Activated naive CD8-positive, alpha-beta T cell treated with anti-CD3 and anti-CD28 coated beads, Interleukin-2, amount 50 U/mL, for 24 hours (primary cell): ENCODE results near the gene GRAMD1B.

Source experiments
- ATAC-seq: fragments of 150-1000 bp; cut with Tn5 transposase; one replicate; pipeline ENCODE4 v1.10.0; 2021
- DNase-seq: peaks from one replicate; pipeline ENCODE4 v3.0.0; 2021
- H3K27ac Mint-ChIP-seq: one replicate; pipeline ENCODE4 v1.8.0; 2021; ENCODE audit warnings: mild to moderate bottlenecking, mixed read lengths
- H3K27me3 Mint-ChIP-seq: one replicate; pipeline ENCODE4 v1.8.0; 2021; ENCODE audit warnings: mixed read lengths
- H3K36me3 Mint-ChIP-seq: one replicate; pipeline ENCODE4 v1.8.0; 2021; ENCODE audit warnings: low read depth, mixed read lengths
- H3K4me1 Mint-ChIP-seq: one replicate; pipeline ENCODE4 v1.8.0; 2021; ENCODE audit warnings: mixed read lengths
- H3K4me3 Mint-ChIP-seq: one replicate; pipeline ENCODE4 v1.8.0; 2021; ENCODE audit warnings: mild to moderate bottlenecking, moderate library complexity, mixed read lengths
- H3K9me3 Mint-ChIP-seq: one replicate; pipeline ENCODE4 v1.8.0; 2021; ENCODE audit warnings: mixed read lengths

GRAMD1B gene

DNA sequence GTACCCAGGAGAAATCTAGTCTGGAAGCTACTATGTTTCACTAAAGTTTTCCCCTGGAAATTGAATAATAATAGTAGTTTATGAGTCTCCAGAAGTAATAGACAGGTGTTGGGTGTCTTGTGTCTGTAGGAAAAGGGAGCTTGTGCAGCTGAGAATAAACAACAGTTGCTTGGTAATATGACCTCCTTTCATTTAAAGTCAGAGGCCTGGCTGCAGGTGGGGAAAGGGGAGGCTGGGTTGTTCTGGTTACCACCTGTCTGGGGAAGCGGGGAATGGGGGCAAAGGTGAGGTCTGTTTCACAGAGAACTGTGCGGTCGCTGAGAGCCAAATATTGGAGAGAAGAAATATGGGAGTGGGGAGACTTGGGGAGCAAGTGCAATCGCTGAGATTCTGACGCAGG lies 3.3 kb upstream of the GRAMD1B start:
- no peak for DNase-seq
- peaks cover 25% of the 10 kb centered on the region for H3K27me3 Mint-ChIP-seq

DNA sequence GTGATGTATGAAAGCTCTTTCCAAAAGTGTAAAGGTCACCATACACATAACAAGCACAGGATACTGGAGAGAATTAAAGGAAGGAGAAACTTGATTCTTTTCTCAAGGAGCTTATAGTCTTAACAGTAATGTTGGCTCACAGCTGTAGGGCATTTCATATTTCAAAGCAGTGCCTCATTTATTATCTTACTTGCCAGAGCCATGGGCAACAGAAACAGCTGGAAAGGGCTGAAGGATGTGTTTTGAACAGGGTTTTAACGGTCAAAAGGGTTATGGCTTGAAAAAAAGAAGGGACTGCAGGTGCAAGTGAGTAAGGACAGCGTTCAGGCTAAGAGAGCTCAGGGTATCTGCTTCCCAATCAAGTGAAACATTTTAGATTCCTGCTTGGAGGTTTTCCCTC lies 2.7 kb upstream of the GRAMD1B start:
- no peak overlapping the region for H3K27ac Mint-ChIP-seq
- H3K4me3 Mint-ChIP-seq, result no peak overlapping the region
- no peak for DNase-seq
- ATAC-seq, result no peak
- H3K9me3 Mint-ChIP-seq, result no peaks in the 10 kb centered on the region
- peaks cover 25% of the 10 kb centered on the region for H3K27me3 Mint-ChIP-seq
- H3K4me1 Mint-ChIP-seq, result peaks cover 17% of the 10 kb centered on the region
- H3K36me3 Mint-ChIP-seq, result peaks cover under 1% of the 10 kb centered on the region

More for the DNA sequence above, 3.3 kb upstream of the GRAMD1B start:
- no peak for ATAC-seq
- H3K27ac Mint-ChIP-seq, result no peak overlapping the region
- no peaks in the 10 kb centered on the region for H3K36me3 Mint-ChIP-seq
- H3K9me3 Mint-ChIP-seq, result no peaks in the 10 kb centered on the region
- H3K4me1 Mint-ChIP-seq, result peaks cover 13% of the 10 kb centered on the region
- no peak overlapping the region for H3K4me3 Mint-ChIP-seq

DNA sequence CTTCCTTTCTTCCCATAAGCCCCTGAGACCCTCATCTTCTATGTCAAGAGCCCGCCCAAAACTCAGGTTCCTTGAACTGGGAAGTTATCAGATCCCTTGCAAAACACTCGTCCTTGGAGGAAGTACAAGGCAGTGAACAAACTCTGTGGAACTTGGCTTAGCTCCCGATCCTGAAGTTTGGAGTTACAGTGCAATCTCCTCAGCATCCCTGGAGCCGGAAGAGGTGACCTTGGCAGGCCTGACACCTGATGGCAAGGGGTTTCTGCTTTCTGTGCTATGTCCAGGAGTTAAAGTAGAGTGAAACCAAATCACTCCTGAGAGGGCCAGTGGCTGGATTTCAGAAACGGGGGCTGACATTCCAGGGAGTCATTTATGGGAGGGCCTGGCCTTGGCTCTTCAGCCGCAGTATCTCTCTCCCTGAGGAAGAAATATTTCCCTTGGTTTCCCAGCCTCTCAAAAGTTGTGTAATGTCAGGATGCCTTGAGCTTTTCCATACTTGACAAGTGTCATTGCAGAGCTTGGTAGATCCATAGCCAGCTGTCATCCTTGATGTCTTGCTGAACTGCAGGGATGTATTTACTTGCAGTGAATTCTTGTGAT lies 1.9 kb upstream of the GRAMD1B start:
- H3K27me3 Mint-ChIP-seq, result peaks cover 19% of the 10 kb centered on the region
- ATAC-seq (no peak), DNase-seq (no peak)
- H3K9me3 Mint-ChIP-seq, result no peaks in the 10 kb centered on the region
- peaks cover 5% of the 10 kb centered on the region for H3K36me3 Mint-ChIP-seq
- no peak overlapping the region for H3K27ac Mint-ChIP-seq
- peaks cover 23% of the 10 kb centered on the region for H3K4me1 Mint-ChIP-seq
- no peak overlapping the region for H3K4me3 Mint-ChIP-seq

DNA sequence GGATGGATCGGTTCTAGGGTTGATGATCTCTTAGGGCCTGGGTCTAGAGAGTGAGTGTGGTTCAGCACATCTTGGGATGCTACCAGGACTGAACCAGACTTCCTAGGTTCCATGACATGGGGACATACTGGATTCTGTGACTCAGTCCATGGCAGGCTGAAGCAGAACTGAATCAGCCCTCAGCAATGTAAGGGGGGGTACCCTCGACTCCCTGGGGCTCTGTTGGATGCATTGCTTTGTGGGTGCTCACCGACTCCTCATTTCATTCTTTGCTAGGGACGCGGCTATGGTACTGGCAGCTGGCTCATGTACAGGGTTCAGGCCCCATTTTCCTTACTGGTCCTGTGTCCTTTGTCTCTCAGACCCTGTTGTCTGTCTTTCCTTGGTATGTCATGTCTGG lies 733 bp upstream of the GRAMD1B start:
- Mint-ChIP-seq H3K9me3 (no peaks in the 10 kb centered on the region), H3K27me3 (peaks cover 13% of the 10 kb centered on the region), H3K27ac (no peak overlapping the region), H3K4me3 (peak overlapping the region; percentile 82), H3K4me1 (peaks cover 25% of the 10 kb centered on the region), H3K36me3 (peaks cover 5% of the 10 kb centered on the region)
- DNase-seq (no peak), ATAC-seq (no peak)

DNA sequence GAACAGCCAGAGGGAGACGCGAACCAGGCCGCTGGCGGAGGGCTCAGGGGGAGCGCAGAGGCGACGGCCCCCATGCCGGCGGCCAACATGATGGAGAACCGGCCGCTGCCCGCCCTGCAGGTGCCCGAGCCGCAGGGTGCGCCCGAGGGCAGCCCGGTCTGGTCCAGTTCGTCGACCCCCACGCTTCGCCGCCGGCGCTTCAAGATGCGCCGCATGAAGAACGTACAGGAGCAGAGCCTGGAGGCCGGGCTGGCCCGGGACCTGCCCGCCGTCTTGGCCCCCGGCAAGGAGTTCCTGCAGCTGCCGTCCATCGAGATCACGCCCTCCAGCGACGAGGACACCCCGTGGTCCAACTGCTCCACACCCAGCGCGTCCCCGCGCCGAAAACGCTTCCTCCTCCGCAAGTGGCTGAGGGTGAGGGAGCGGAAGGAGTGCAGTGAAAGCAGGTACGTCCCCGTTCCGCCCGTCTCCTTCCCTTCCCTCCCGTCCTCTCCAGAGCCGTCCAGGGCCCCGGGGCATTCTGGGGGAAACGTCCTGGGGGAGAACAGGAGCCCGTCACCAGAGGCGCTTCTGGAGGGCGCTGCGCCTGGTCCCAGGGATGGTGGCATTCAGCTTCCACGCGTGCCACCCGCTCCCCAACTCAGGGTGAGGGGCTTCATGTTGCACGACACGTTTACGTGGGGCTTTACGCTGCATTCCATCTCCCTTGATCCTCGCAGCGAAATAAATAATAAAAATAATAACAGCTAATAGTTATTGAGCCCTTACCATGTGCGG lies 840 bp downstream of the GRAMD1B start:
- H3K9me3 Mint-ChIP-seq, result no peaks in the 10 kb centered on the region
- H3K4me3 Mint-ChIP-seq, result peak overlapping the region; percentile 82
- DNase-seq (peak; percentile 71), ATAC-seq (peak; percentile 62)
- H3K27me3 Mint-ChIP-seq, result peaks cover 7% of the 10 kb centered on the region
- H3K4me1 Mint-ChIP-seq, result peaks cover 31% of the 10 kb centered on the region
- peaks cover 7% of the 10 kb centered on the region for H3K36me3 Mint-ChIP-seq
- H3K27ac Mint-ChIP-seq, result peak overlapping the region; percentile 78

GRCh38 chr11:123431619-123432018 lies 1.6 kb downstream of the GRAMD1B start:
- DNase-seq (no peak), ATAC-seq (peak; percentile 26)
- Mint-ChIP-seq H3K4me3 (peak overlapping the region; percentile 82), H3K9me3 (no peaks in the 10 kb centered on the region), H3K4me1 (peaks cover 36% of the 10 kb centered on the region), H3K36me3 (peaks cover 12% of the 10 kb centered on the region), H3K27me3 (peaks cover 7% of the 10 kb centered on the region), H3K27ac (peak overlapping the region; percentile 76)

DNA sequence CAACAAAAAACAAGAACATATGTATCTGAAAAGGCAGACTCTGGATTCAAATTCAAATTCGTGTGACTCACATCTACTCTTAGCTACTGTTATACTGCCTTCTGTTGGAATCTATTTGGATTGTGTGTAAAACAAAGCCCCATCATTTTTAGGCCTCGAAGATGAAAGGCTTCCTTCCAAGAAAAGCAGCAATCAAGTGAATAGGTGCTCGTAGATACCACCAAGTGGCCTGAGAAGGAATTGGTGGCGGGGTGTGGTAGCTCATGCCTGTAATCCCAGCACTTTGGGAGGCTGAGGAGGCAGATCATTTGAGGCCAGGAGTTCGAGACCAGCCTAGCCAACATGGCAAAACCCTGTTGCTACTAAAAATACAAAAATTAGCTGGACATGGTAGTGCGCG lies 4.2 kb downstream of the GRAMD1B start:
- no peak for ATAC-seq
- no peak overlapping the region for H3K4me3 Mint-ChIP-seq
- H3K36me3 Mint-ChIP-seq, result peaks cover 22% of the 10 kb centered on the region
- peak overlapping the region; percentile 18 for H3K27ac Mint-ChIP-seq
- no peak for DNase-seq
- H3K4me1 Mint-ChIP-seq, result peaks cover 61% of the 10 kb centered on the region
- no peaks in the 10 kb centered on the region for H3K9me3 Mint-ChIP-seq
- peaks cover 6% of the 10 kb centered on the region for H3K27me3 Mint-ChIP-seq

GRCh38 chr11:123434911-123435310 lies 4.8 kb downstream of the GRAMD1B start:
- peaks cover 22% of the 10 kb centered on the region for H3K36me3 Mint-ChIP-seq
- H3K4me3 Mint-ChIP-seq, result no peak overlapping the region
- DNase-seq, result no peak
- H3K27me3 Mint-ChIP-seq, result peaks cover 2% of the 10 kb centered on the region
- ATAC-seq, result no peak
- H3K9me3 Mint-ChIP-seq, result no peaks in the 10 kb centered on the region
- peaks cover 62% of the 10 kb centered on the region for H3K4me1 Mint-ChIP-seq
- no peak overlapping the region for H3K27ac Mint-ChIP-seq

- Mint-ChIP-seq H3K9me3 (no peaks in the 10 kb centered on the region), H3K27me3 (no peaks in the 10 kb centered on the region), H3K4me1 (peaks cover 61% of the 10 kb centered on the region), H3K4me3 (peak overlapping the region; percentile 39), H3K36me3 (peaks cover 31% of the 10 kb centered on the region), H3K27ac (peak overlapping the region; percentile 70)
- DNase-seq (no peak), ATAC-seq (peak; percentile 75)
These were observed 7.3 kb downstream of the GRAMD1B start for GRCh38 chr11:123437236-123437979.

DNA sequence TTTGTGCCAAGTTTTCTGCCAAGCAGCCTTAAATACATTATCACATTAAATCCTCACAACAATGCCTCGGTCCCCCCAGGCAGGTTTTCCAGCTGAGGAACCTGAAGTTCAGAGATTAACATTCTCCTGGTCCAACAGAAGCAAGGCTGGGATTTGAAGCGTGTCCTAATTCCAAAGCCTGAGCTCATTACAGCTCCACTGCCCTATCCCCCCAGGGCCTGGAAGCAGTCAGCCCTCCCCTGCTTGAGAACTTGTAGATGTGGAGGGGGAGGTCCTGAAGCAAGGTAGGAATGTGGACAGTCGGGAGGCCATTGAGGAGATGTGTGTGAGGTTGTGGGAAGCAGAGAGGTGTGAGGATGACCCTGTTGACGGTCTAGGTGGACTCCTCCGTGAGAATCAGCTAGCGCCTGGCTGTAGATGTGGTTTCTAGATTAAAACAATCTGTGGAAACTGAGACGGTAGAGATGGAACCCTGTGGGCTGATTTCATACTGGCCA lies 8.1 kb downstream of the GRAMD1B start:
- peak overlapping the region; percentile 39 for H3K4me3 Mint-ChIP-seq

GRCh38 chr11:123439616-123440015 lies 9.5 kb downstream of the GRAMD1B start:
- Mint-ChIP-seq H3K9me3 (no peaks in the 10 kb centered on the region), H3K36me3 (peaks cover 26% of the 10 kb centered on the region), H3K4me3 (no peak overlapping the region), H3K4me1 (peaks cover 52% of the 10 kb centered on the region), H3K27me3 (no peaks in the 10 kb centered on the region), H3K27ac (peak overlapping the region; percentile 70)
- DNase-seq, result no peak
- ATAC-seq, result no peak

More for the DNA sequence above, 8.1 kb downstream of the GRAMD1B start:
- Mint-ChIP-seq H3K27ac (peak overlapping the region; percentile 70), H3K9me3 (no peaks in the 10 kb centered on the region), H3K36me3 (peaks cover 26% of the 10 kb centered on the region), H3K27me3 (no peaks in the 10 kb centered on the region), H3K4me1 (peaks cover 55% of the 10 kb centered on the region)
- DNase-seq (no peak), ATAC-seq (peak; percentile 29)

DNA sequence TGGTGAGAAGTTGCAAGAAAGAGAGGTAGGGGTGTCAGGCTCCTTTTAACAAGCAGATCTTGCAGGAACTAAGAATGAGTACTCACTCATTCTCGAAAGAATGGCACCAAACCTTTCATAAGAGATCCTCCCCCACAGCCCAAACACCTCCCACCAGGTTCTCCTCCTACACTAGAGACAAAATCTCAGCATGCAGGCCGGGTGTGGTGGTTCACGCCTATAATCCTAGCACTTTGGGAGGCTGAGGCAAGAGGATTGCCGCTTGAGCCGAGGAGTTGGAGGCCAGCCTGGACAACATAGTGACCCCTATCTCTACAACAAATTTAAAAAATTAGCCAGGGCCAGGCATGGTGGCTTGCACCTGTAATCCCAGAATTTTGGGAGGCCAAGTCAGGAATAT lies 11.1 kb downstream of the GRAMD1B start:
- peaks cover 27% of the 10 kb centered on the region for H3K36me3 Mint-ChIP-seq
- no peak for ATAC-seq
- H3K9me3 Mint-ChIP-seq, result no peaks in the 10 kb centered on the region
- no peaks in the 10 kb centered on the region for H3K27me3 Mint-ChIP-seq
- no peak for DNase-seq
- no peak overlapping the region for H3K4me3 Mint-ChIP-seq
- H3K27ac Mint-ChIP-seq, result no peak overlapping the region
- peaks cover 60% of the 10 kb centered on the region for H3K4me1 Mint-ChIP-seq

DNA sequence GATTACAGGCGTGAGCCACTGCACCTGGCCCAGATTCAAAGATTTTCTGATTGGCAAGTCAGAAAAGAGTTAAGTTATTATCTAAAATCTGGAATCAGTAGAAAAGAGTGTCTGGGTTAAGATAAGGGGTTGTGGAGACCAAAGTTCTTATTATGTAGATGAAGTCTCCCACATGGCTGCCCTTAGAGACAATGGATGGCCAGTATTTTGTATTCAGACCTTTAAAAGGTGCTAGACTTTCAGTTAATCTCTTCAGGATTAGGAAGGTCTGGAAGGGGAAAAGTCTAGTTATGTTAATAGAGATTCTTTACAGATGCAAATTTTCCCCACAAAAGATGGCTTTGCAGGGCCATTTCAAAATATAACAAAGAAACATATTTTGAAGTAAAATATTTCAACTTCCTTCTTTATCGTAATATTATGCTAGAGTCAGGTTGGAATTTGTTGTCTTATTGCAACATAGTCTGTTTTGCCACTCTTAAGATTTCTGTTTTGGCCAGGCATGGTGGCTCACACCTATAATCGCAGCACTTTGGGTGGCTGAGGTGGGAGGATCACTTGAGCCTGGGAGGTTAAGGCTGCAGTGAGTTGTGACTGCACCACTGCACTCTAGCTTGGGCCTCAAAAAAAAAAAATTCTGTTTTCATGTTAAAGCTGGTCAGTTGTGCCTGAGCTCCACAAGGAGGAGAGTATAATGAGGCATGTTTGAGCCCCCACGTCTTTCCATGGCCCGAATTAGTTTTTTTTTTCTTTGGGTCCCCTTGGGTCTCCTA lies 14.0 kb downstream of the GRAMD1B start:
- Mint-ChIP-seq H3K27ac (no peak overlapping the region), H3K36me3 (peaks cover 14% of the 10 kb centered on the region), H3K4me3 (no peak overlapping the region), H3K4me1 (peaks cover 48% of the 10 kb centered on the region), H3K27me3 (no peaks in the 10 kb centered on the region), H3K9me3 (no peaks in the 10 kb centered on the region)
- DNase-seq (no peak), ATAC-seq (no peak)

GRCh38 chr11:123448823-123449222 lies 18.8 kb downstream of the GRAMD1B start:
- H3K4me3 Mint-ChIP-seq, result no peak overlapping the region
- ATAC-seq (no peak), DNase-seq (no peak)
- peaks cover 68% of the 10 kb centered on the region for H3K4me1 Mint-ChIP-seq
- H3K36me3 Mint-ChIP-seq, result peaks cover 4% of the 10 kb centered on the region
- no peaks in the 10 kb centered on the region for H3K27me3 Mint-ChIP-seq
- no peaks in the 10 kb centered on the region for H3K9me3 Mint-ChIP-seq
- H3K27ac Mint-ChIP-seq, result no peak overlapping the region
